Cardiac muscle cell (in vitro differentiated cells and primary cell): ENCODE data around the gene YAP1. TPM values are rescaled to one million over a fixed set of nuclear protein-coding genes. Genes with fewer than 3 reads are reported as not detected.

Experiments
- DNase-seq, 2 donors: peaks; one replicate each; pipeline versions ENCODE4 v3.0.0 to v3.0.0-alpha.2; 2010 to 2017; ENCODE audit warnings: low read depth in 1 of 2, low spot score in 1 of 2
- H3K27ac ChIP-seq: fragments of 200-600 bp; sonication (generic); 2 replicates; pipeline ENCODE4 v1.5.1; 2016
- H3K27me3 ChIP-seq: fragments of 200-600 bp; sonication (generic); 2 replicates; pipeline ENCODE4 v1.6.0; 2016; ENCODE audit warnings: control low read depth
- H3K36me3 ChIP-seq: fragments of 200-600 bp; sonication (generic); 2 replicates; pipeline ENCODE4 v1.5.1; 2016; ENCODE audit warnings: control low read depth
- H3K4me1 ChIP-seq: fragments of 200-600 bp; sonication (generic); 2 replicates; pipeline ENCODE4 v1.8.1; 2017; ENCODE audit warnings: low read depth, mild to moderate bottlenecking, mixed run types
- H3K4me3 ChIP-seq: fragments of 200-600 bp; sonication (generic); 2 replicates; pipeline ENCODE4 v1.5.1; 2016; ENCODE audit warnings: mild to moderate bottlenecking
- H3K9me3 ChIP-seq: fragments of 200-600 bp; sonication (generic); 2 replicates; pipeline ENCODE4 v1.5.1; 2017; ENCODE audit warnings: low read depth, mild to moderate bottlenecking, control low read depth
- polyA plus RNA-seq: library from polyadenylated mRNA; unstranded; fragments of >200 nt; fragmentation: Nextera tagmentation; extraction: Ambion mirVana; gene quantifications from 2 replicates; pipeline ENCODE4 v1.2.1, GENCODE V29; 2016
- total RNA-seq: library from RNA; depleted of rRNA; stranded (reverse); fragments of >200 nt; gene quantifications from 2 replicates; pipeline ENCODE4 v1.2.3, GENCODE V29; 2016
- TF ChIP-seq, protein P1 (sequence below): IDR thresholded peaks from 2 replicates; pipeline ENCODE4 v1.5.1; 2012; ENCODE audit warnings: low read depth, mild to moderate bottlenecking, low read length

Gene YAP1
- total and polyA plus RNA-seq, 2 experiments from 2014 or later, result 40.8 to 277 TPM

DNA sequence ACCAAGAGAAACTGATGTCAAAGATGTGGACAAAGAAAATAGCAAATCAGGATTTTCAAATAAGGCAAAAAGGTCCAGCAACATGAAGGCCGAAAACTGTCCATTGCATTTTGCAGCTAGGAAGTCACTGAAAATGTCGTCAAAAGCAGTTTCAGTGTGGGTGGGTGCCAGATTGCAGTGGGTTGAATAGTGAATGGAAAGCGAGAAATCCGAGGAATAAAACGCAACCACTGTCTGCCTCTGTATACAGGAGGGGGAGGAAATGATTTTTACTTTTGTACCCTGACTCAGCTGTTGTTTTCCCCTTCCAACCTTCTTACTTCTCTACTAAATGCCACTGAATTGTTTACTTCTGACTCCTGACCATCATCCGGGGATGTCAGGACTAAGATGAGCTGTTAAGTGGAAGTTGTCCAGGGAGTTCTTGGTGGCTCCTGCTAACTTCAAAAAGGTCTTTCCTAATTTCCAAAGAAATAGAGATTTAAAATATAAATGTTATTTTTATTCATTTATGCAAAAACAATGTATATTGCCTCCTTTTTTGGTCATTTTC, 142.2 kb downstream of the YAP1 start:
- no peak for DNase-seq
- TF ChIP-seq, protein P1, sequence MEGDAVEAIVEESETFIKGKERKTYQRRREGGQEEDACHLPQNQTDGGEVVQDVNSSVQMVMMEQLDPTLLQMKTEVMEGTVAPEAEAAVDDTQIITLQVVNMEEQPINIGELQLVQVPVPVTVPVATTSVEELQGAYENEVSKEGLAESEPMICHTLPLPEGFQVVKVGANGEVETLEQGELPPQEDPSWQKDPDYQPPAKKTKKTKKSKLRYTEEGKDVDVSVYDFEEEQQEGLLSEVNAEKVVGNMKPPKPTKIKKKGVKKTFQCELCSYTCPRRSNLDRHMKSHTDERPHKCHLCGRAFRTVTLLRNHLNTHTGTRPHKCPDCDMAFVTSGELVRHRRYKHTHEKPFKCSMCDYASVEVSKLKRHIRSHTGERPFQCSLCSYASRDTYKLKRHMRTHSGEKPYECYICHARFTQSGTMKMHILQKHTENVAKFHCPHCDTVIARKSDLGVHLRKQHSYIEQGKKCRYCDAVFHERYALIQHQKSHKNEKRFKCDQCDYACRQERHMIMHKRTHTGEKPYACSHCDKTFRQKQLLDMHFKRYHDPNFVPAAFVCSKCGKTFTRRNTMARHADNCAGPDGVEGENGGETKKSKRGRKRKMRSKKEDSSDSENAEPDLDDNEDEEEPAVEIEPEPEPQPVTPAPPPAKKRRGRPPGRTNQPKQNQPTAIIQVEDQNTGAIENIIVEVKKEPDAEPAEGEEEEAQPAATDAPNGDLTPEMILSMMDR, result no peak
- Histone ChIP-seq H3K9me3 (no peaks in the 10 kb centered on the region), H3K4me3 (no peak overlapping the region), H3K36me3 (no peaks in the 10 kb centered on the region), H3K27me3 (no peaks in the 10 kb centered on the region), H3K4me1 (peaks cover 7% of the 10 kb centered on the region), H3K27ac (no peak overlapping the region)

DNA sequence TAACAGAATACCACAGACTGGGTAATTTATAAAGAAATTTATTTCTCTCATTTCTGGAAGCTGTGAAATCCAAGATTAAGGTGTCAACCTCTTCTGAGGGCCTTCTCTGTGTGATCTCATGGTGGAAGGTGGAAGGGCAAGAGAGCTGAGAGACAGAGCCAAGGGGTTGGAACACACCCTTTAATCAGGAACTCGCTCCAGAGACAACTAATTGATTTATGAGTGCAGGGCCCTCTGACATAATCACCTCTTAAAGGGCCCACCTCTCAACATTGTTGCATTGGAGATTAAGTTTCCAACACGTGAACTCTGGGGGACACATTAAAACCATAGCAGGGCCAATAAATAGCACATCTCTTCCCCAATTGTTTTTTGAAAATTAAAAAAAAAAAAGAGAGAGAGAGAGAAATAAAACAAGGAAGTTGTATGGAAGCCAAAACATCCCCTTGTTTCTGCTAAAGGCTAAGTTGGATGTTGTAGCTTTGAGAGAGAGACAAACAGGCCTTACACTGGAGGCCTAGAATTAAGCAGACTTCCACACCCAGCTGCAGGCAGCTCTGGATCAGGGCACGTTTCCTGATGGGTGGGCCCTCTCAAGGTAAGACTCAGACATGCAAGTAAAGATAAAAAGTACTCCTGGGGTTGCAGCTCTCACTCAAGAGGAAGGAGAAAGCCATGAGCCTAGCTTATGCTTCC, 142.9 kb downstream of the YAP1 start:
- H3K9me3 ChIP-seq, result no peaks in the 10 kb centered on the region
- H3K27ac ChIP-seq, result no peak overlapping the region
- H3K27me3 ChIP-seq, result no peaks in the 10 kb centered on the region
- no peaks in the 10 kb centered on the region for H3K36me3 ChIP-seq
- DNase-seq, result no peak
- H3K4me3 ChIP-seq, result no peak overlapping the region
- peaks cover 7% of the 10 kb centered on the region for H3K4me1 ChIP-seq
- TF ChIP-seq, protein P1, result no peak

DNA sequence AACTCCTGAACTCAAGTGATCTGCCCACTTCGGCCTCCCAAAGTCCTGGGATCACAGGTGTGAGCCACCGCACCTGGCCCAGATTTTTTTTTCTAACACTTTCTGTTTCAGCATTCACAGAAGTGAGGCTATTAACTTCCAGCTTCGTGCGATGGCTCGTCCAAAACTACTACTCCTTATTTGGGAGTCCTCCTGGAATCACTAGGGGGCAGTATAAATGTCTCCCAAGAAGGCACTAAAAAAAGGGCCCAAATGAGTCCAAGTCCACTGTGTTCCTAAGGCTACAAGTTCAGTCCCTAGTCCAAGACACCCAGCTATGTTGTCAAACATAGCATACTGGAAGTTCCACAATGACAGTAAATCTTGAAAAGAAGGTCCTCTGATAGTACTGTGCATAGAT, 143.8 kb downstream of the YAP1 start:
- no peak overlapping the region for H3K27ac ChIP-seq
- H3K4me3 ChIP-seq, result no peak overlapping the region
- H3K9me3 ChIP-seq, result no peaks in the 10 kb centered on the region
- H3K36me3 ChIP-seq, result no peaks in the 10 kb centered on the region
- peaks cover 7% of the 10 kb centered on the region for H3K4me1 ChIP-seq
- TF ChIP-seq, protein P1, result peak; percentile 23
- no peaks in the 10 kb centered on the region for H3K27me3 ChIP-seq
- DNase-seq, result no peak

DNA sequence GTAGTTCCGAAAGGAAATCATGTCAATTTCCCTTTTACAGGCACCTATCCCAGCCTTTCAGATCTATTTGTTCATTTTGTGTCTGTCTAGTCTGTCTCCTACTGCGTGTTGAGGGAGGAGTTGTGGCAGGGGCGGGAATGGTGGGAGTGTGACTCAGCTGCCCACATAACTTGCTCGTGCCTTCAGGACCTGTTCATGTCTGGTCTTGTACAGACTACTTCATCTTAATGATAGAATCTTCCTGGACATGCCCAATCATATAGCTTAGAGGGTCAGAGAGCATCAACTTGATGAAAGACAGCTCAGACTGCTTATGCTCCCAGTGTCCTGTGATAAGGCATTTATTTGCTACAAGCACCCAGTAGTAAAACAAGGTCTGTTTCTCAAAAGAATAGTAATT, 146.0 kb downstream of the YAP1 start:
- Histone ChIP-seq H3K27ac (no peak overlapping the region), H3K9me3 (no peaks in the 10 kb centered on the region), H3K27me3 (no peaks in the 10 kb centered on the region), H3K4me3 (no peak overlapping the region), H3K36me3 (no peaks in the 10 kb centered on the region), H3K4me1 (peaks cover 7% of the 10 kb centered on the region)
- TF ChIP-seq, protein P1, result no peak
- DNase-seq, result peak in 1 of 2 donors; percentile 49

DNA sequence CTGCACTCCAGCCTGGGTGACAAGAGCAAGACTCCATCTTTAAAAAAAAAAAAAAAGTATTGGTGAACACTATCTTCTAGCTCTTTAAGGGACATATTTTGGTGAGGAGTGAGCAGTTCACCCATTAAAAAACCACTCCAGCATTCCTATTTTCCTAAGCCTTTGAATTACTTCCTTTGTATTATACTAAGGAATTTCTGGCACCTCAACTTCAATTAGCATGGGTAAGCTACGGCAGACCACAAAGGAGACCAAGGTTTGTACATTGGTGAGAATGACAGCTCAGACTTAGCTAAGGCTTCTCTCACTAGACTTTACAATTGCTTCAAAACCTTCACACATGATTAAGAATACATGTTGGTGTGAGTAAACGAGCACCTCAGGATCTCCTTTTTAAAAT, 150.0 kb downstream of the YAP1 start:
- H3K27me3 ChIP-seq, result no peaks in the 10 kb centered on the region
- DNase-seq, result no peak
- H3K36me3 ChIP-seq, result no peaks in the 10 kb centered on the region
- TF ChIP-seq, protein P1, result no peak
- no peaks in the 10 kb centered on the region for H3K4me1 ChIP-seq
- no peak overlapping the region for H3K4me3 ChIP-seq
- no peak overlapping the region for H3K27ac ChIP-seq
- no peaks in the 10 kb centered on the region for H3K9me3 ChIP-seq
